ENCODE data around the gene CBFB. TPM values are rescaled to one million over a fixed set of nuclear protein-coding genes. Genes with fewer than 3 reads are reported as not detected.
A peak's percentile ranks its signal among the peaks of the same experiment; 100 is the strongest.

The CBFB gene
- total RNA-seq, 2 donors from 2014 or later: 41.5 TPM

GRCh38 chr16:67028167-67028695, 718 bp upstream of the CBFB start:
- no peaks in the 10 kb centered on the region for H3K27me3 ChIP-seq
- no peak for TF ChIP-seq CTCF (IDR thresholded peaks at IDR 0.05)
- H3K9ac ChIP-seq (ENCODE audit: low read depth in 2 of 2, low read length in 2 of 2): peak overlapping the region; percentile 93 to 98
- no peaks in the 10 kb centered on the region for H3K9me3 ChIP-seq
- no peak for DNase-seq
- H3K4me3 ChIP-seq: peak overlapping the region; percentile 35
- intact Hi-C loops (cut with DNase I): no loop called here
- no peaks in the 10 kb centered on the region for H3K36me3 ChIP-seq
- peak overlapping the region; percentile 86 for H3K27ac ChIP-seq
- H3K4me1 ChIP-seq: peaks cover 5% of the 10 kb centered on the region

- intact Hi-C loops (cut with DNase I): no loop called here
- peak overlapping the region; percentile 100 for H3K27ac ChIP-seq
- H3K9ac ChIP-seq (ENCODE audit: low read depth in 2 of 2, low read length in 2 of 2): peak overlapping the region; percentile 81 to 95
- no peaks in the 10 kb centered on the region for H3K27me3 ChIP-seq
- H3K9me3 ChIP-seq: no peaks in the 10 kb centered on the region
- H3K4me3 ChIP-seq: peak overlapping the region; percentile 99
- peaks cover 5% of the 10 kb centered on the region for H3K4me1 ChIP-seq
- no peak for TF ChIP-seq CTCF (IDR thresholded peaks at IDR 0.05)
- H3K36me3 ChIP-seq: no peaks in the 10 kb centered on the region
- DNase-seq: peak; percentile 71
Observed at GRCh38 chr16:67029254-67030096, 526 bp downstream of the CBFB start.

GRCh38 chr16:67030221-67030962, 1.4 kb downstream of the CBFB start:
- no peak for TF ChIP-seq CTCF (IDR thresholded peaks at IDR 0.05)
- intact Hi-C loops (cut with DNase I): no loop called here
- Histone ChIP-seq H3K4me1 (peaks cover 5% of the 10 kb centered on the region), H3K4me3 (peak overlapping the region; percentile 99), H3K27me3 (no peaks in the 10 kb centered on the region), H3K9me3 (no peaks in the 10 kb centered on the region), H3K9ac (ENCODE audit: low read depth in 2 of 2, low read length in 2 of 2) (peak overlapping the region; percentile 81 to 95), H3K36me3 (no peaks in the 10 kb centered on the region), H3K27ac (peak overlapping the region; percentile 100)
- no peak for DNase-seq

GRCh38 chr16:67034487-67034886, 5.5 kb downstream of the CBFB start:
- no peak for DNase-seq
- Histone ChIP-seq H3K27me3 (no peaks in the 10 kb centered on the region), H3K9ac (ENCODE audit: low read depth in 2 of 2, low read length in 2 of 2) (no peak overlapping the region), H3K36me3 (no peaks in the 10 kb centered on the region), H3K27ac (no peak overlapping the region), H3K9me3 (no peaks in the 10 kb centered on the region), H3K4me3 (no peak overlapping the region), H3K4me1 (peaks cover 5% of the 10 kb centered on the region)
- TF ChIP-seq CTCF (IDR thresholded peaks at IDR 0.05): no peak
- intact Hi-C loops (cut with DNase I): no loop called here

- no peak for DNase-seq
- Histone ChIP-seq H3K9me3 (no peaks in the 10 kb centered on the region), H3K4me3 (no peak overlapping the region), H3K4me1 (peaks cover 5% of the 10 kb centered on the region), H3K36me3 (no peaks in the 10 kb centered on the region), H3K27me3 (no peaks in the 10 kb centered on the region), H3K27ac (no peak overlapping the region), H3K9ac (ENCODE audit: low read depth in 2 of 2, low read length in 2 of 2) (no peak overlapping the region)
- TF ChIP-seq CTCF (IDR thresholded peaks at IDR 0.05): no peak
- intact Hi-C loops (cut with DNase I): no loop called here
Observed at GRCh38 chr16:67035364-67035763, 6.4 kb downstream of the CBFB start.

Data from colonic mucosa (tissue), 4 donors.